Brain microvascular endothelial cell (primary cell): ENCODE results near the gene LHX4.

Experiments used
- DNase-seq: peaks from one replicate; pipeline ENCODE4 v3.0.0-alpha.2; 2020
- H3K27ac ChIP-seq: fragments of 250-450 bp; sonication (Bioruptor Pico); 2 replicates; pipeline ENCODE4 v1.5.1; 2020; ENCODE audit warnings: mild to moderate bottlenecking, moderate library complexity
- H3K27me3 ChIP-seq: fragments of 250-450 bp; sonication (Bioruptor Pico); replicated peaks from 2 replicates; pipeline ENCODE4 v1.5.1; 2020; ENCODE audit warnings: mild to moderate bottlenecking
- H3K36me3 ChIP-seq: fragments of 250-450 bp; sonication (Bioruptor Pico); replicated peaks from 2 replicates; pipeline ENCODE4 v1.5.1; 2020; ENCODE audit warnings: mild to moderate bottlenecking
- H3K4me3 ChIP-seq: 2 replicates; pipeline ENCODE4 v1.5.1; 2011; ENCODE audit warnings: low read depth, mild to moderate bottlenecking, control low read depth, low read length, moderate library complexity
- CTCF ChIP-seq: IDR thresholded peaks from 2 replicates; pipeline ENCODE4 v1.5.1; 2011; ENCODE audit warnings: low read depth, mild to moderate bottlenecking, moderate library complexity, low read length, control low read depth, inconsistent platforms; ENCODE audit errors: missing control alignments
- in situ Hi-C: cut with HindIII; loops from 2 replicates; pipeline ENCODE4 v1.10.0; 2017; ENCODE audit warnings: low sequenced_read_pairs, low pct_ligation_motif_present

Gene LHX4

GRCh38 chr1:180184041-180184440 is 46.0 kb upstream of the LHX4 start:
- no peak for TF ChIP-seq CTCF
- in situ Hi-C loops = loop anchor here (25.0 kb wide), 1 partner anchor 322 kb away; no protein-coding TSS in a partner anchor
- H3K36me3 ChIP-seq = peaks cover 66% of the 10 kb centered on the region
- no peak for DNase-seq
- no peak overlapping the region for H3K27ac ChIP-seq
- no peaks in the 10 kb centered on the region for H3K27me3 ChIP-seq
- H3K4me3 ChIP-seq = no peak overlapping the region

DNA sequence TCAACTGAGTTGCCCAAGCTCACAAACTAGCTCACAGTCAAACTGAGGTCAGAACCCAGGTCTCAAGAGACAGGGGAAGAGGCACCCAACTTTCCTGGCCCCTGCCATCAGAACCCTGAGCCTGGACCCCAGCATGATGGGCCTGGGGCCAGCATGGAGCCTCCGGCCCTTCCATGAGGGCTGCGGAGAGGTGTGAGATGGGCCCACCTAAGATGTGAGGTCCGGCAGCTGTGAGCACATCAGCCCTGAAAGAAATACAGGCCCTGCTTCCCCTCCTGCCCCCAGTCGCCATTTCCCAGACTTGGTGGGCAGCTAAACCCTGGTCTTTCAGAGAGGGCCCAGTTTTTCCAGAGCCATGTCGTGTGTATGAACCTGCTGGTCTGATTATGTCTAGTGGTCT is 44.8 kb upstream of the LHX4 start:
- no peaks in the 10 kb centered on the region for H3K27me3 ChIP-seq
- peaks cover 70% of the 10 kb centered on the region for H3K36me3 ChIP-seq
- no peak overlapping the region for H3K27ac ChIP-seq
- TF ChIP-seq CTCF = no peak
- in situ Hi-C loops = loop anchor here (25.0 kb wide), 1 partner anchor 323 kb away; no protein-coding TSS in a partner anchor
- no peak for DNase-seq
- H3K4me3 ChIP-seq = no peak overlapping the region

GRCh38 chr1:180185971-180186645 is 44.0 kb upstream of the LHX4 start:
- DNase-seq = no peak
- peaks cover 78% of the 10 kb centered on the region for H3K36me3 ChIP-seq
- in situ Hi-C loops = loop anchor here (25.0 kb wide), 1 partner anchor 324 kb away; no protein-coding TSS in a partner anchor
- no peak overlapping the region for H3K27ac ChIP-seq
- no peak overlapping the region for H3K4me3 ChIP-seq
- H3K27me3 ChIP-seq = no peaks in the 10 kb centered on the region
- no peak for TF ChIP-seq CTCF

DNA sequence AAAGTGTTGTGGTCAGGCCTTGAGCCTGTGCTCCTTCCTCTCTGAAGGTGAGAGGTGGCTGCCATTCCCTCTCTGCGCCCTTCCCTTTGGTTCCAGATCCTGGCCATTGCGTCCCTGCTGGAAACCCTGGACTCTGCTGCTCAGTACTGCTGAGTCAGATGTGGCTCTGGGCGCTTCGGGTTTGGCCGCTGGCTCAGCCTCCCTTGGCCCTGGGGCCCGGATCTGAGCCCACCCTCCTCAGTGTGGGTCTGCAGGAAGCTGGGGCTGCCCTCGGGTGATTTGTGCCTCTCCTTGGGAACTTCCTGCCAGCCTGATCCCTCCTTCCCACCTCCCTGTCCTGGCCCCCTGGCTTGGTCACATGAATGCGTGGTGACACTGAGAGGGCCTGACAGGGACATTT is 43.2 kb upstream of the LHX4 start:
- TF ChIP-seq CTCF = no peak
- H3K27ac ChIP-seq = no peak overlapping the region
- in situ Hi-C loops = loop anchor here (25.0 kb wide), 1 partner anchor 325 kb away; no protein-coding TSS in a partner anchor
- H3K4me3 ChIP-seq = no peak overlapping the region
- peaks cover 80% of the 10 kb centered on the region for H3K36me3 ChIP-seq
- H3K27me3 ChIP-seq = no peaks in the 10 kb centered on the region
- DNase-seq = no peak

- in situ Hi-C loops = loop anchor here (25.0 kb wide), 1 partner anchor 325 kb away; no protein-coding TSS in a partner anchor
- DNase-seq = no peak
- H3K27ac ChIP-seq = no peak overlapping the region
- H3K27me3 ChIP-seq = no peaks in the 10 kb centered on the region
- TF ChIP-seq CTCF = no peak
- H3K4me3 ChIP-seq = no peak overlapping the region
- H3K36me3 ChIP-seq = peaks cover 79% of the 10 kb centered on the region
Measured at GRCh38 chr1:180187626-180188025, 42.4 kb upstream of the LHX4 start.
